ENCODE measurements around the gene CRIM1. TPM values are rescaled to one million over a fixed set of nuclear protein-coding genes. Genes with fewer than 3 reads are reported as not detected.

The CRIM1 gene
- total RNA-seq, 1 experiment from 2014 or later: 24.1 TPM

DNA sequence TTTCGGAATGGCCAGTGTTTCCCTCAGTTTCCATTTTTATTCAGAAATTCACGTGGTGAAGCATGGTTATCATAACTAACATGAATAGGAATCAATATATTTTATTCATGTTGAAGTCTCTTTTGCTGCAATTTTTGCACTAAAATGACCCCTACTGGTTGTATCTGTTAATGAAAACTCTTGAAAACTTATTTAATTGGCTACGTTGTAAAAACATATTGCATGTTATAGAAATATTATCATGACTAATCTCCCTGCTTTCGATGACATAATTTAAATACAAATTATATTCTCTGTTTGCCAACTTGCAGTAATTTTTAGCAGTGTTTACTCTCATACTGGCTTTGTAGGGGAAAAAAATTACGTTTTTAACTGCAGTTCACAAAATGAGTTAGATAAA lies 3.5 kb downstream of the CRIM1 start:
- Mint-ChIP-seq H3K27ac (peak overlapping the region; percentile 41; the same call in 1 of the 2 replicates), H3K9me3 (no peaks in the 10 kb centered on the region), H3K36me3 (no peaks in the 10 kb centered on the region), H3K4me1 (peaks cover 74% of the 10 kb centered on the region), H3K27me3 (ENCODE audit: low read depth) (peaks cover 15% of the 10 kb centered on the region), H3K4me3 (peak overlapping the region; percentile 98)
- DNase-seq (ENCODE audit: low spot score): no peak
- TF ChIP-seq ZNF317 (CRISPR knock-in tag; IDR thresholded peaks at IDR 0.05; ENCODE audit: borderline replicate concordance, low read depth) (no peak), ZNF232 (CRISPR knock-in tag; IDR thresholded peaks at IDR 0.05) (no peak)
- TF ChIP-seq, protein P1, sequence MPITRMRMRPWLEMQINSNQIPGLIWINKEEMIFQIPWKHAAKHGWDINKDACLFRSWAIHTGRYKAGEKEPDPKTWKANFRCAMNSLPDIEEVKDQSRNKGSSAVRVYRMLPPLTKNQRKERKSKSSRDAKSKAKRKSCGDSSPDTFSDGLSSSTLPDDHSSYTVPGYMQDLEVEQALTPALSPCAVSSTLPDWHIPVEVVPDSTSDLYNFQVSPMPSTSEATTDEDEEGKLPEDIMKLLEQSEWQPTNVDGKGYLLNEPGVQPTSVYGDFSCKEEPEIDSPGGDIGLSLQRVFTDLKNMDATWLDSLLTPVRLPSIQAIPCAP (CRISPR knock-in tag; IDR thresholded peaks at IDR 0.05): no peak
- CTCF ChIA-PET: interaction anchor here (1.1 to 7.1 kb wide), 3 partner anchors 17 to 101 kb away, joined by 4 to 62 read pairs (median 8); no protein-coding TSS in a partner anchor
- no peak for ATAC-seq
- POLR2A ChIA-PET: no interaction called here

DNA sequence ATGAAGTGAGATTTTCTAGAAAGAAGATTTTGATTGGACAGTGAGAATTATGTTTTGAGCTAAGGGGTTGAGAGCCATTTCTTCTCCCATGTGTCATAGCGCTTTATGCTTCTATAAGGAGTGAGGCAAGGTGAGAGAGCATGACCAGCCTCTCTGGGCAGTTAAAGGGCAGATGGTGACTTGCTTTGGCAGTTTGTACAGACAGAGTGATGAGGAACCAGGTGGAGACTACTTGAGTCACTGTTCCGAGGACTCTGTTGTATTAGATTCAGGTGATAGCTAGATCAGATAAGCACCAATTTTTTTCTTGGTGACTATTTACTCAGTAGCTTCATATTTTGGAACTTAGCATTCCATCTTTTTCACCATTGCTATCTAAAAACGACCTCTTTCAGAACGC lies 4.5 kb downstream of the CRIM1 start:
- no peak for DNase-seq (ENCODE audit: low spot score)
- no peaks in the 10 kb centered on the region for H3K9me3 Mint-ChIP-seq
- CTCF ChIA-PET: interaction anchor here (0.6 to 7.1 kb wide), 2 partner anchors 100 to 1292 kb away, joined by 7 to 62 read pairs; no protein-coding TSS in a partner anchor
- TF ChIP-seq, protein P2, sequence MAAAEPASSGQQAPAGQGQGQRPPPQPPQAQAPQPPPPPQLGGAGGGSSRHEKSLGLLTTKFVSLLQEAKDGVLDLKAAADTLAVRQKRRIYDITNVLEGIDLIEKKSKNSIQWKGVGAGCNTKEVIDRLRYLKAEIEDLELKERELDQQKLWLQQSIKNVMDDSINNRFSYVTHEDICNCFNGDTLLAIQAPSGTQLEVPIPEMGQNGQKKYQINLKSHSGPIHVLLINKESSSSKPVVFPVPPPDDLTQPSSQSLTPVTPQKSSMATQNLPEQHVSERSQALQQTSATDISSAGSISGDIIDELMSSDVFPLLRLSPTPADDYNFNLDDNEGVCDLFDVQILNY (CRISPR knock-in tag; IDR thresholded peaks at IDR 0.05): no peak
- no peak for TF ChIP-seq JAZF1 (CRISPR knock-in tag; IDR thresholded peaks at IDR 0.05)
- TF ChIP-seq ESRRA (CRISPR knock-in tag; IDR thresholded peaks at IDR 0.05; ENCODE audit: borderline replicate concordance): no peak
- TF ChIP-seq, protein P3, sequence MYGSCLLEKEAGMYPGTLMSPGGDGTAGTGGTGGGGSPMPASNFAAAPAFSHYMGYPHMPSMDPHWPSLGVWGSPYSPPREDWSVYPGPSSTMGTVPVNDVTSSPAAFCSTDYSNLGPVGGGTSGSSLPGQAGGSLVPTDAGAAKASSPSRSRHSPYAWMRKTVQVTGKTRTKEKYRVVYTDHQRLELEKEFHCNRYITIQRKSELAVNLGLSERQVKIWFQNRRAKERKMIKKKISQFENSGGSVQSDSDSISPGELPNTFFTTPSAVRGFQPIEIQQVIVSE (CRISPR knock-in tag; IDR thresholded peaks at IDR 0.05; ENCODE audit: borderline replicate concordance): no peak
- TF ChIP-seq, protein P4, sequence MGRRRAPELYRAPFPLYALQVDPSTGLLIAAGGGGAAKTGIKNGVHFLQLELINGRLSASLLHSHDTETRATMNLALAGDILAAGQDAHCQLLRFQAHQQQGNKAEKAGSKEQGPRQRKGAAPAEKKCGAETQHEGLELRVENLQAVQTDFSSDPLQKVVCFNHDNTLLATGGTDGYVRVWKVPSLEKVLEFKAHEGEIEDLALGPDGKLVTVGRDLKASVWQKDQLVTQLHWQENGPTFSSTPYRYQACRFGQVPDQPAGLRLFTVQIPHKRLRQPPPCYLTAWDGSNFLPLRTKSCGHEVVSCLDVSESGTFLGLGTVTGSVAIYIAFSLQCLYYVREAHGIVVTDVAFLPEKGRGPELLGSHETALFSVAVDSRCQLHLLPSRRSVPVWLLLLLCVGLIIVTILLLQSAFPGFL (CRISPR knock-in tag; IDR thresholded peaks at IDR 0.05; ENCODE audit: borderline replicate concordance): no peak
- TF ChIP-seq, protein P5, sequence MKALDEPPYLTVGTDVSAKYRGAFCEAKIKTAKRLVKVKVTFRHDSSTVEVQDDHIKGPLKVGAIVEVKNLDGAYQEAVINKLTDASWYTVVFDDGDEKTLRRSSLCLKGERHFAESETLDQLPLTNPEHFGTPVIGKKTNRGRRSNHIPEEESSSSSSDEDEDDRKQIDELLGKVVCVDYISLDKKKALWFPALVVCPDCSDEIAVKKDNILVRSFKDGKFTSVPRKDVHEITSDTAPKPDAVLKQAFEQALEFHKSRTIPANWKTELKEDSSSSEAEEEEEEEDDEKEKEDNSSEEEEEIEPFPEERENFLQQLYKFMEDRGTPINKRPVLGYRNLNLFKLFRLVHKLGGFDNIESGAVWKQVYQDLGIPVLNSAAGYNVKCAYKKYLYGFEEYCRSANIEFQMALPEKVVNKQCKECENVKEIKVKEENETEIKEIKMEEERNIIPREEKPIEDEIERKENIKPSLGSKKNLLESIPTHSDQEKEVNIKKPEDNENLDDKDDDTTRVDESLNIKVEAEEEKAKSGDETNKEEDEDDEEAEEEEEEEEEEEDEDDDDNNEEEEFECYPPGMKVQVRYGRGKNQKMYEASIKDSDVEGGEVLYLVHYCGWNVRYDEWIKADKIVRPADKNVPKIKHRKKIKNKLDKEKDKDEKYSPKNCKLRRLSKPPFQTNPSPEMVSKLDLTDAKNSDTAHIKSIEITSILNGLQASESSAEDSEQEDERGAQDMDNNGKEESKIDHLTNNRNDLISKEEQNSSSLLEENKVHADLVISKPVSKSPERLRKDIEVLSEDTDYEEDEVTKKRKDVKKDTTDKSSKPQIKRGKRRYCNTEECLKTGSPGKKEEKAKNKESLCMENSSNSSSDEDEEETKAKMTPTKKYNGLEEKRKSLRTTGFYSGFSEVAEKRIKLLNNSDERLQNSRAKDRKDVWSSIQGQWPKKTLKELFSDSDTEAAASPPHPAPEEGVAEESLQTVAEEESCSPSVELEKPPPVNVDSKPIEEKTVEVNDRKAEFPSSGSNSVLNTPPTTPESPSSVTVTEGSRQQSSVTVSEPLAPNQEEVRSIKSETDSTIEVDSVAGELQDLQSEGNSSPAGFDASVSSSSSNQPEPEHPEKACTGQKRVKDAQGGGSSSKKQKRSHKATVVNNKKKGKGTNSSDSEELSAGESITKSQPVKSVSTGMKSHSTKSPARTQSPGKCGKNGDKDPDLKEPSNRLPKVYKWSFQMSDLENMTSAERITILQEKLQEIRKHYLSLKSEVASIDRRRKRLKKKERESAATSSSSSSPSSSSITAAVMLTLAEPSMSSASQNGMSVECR (CRISPR knock-in tag; IDR thresholded peaks at IDR 0.05; ENCODE audit: borderline replicate concordance): no peak
- no peaks in the 10 kb centered on the region for H3K36me3 Mint-ChIP-seq
- ATAC-seq: no peak
- H3K27ac Mint-ChIP-seq: peak overlapping the region; percentile 2; the same call in 1 of the 2 replicates
- no peak overlapping the region for H3K4me3 Mint-ChIP-seq
- peaks cover 74% of the 10 kb centered on the region for H3K4me1 Mint-ChIP-seq
- POLR2A ChIA-PET: no interaction called here
- peaks cover 5% of the 10 kb centered on the region; the same call in 1 of the 2 replicates for H3K27me3 Mint-ChIP-seq (ENCODE audit: low read depth)

DNA sequence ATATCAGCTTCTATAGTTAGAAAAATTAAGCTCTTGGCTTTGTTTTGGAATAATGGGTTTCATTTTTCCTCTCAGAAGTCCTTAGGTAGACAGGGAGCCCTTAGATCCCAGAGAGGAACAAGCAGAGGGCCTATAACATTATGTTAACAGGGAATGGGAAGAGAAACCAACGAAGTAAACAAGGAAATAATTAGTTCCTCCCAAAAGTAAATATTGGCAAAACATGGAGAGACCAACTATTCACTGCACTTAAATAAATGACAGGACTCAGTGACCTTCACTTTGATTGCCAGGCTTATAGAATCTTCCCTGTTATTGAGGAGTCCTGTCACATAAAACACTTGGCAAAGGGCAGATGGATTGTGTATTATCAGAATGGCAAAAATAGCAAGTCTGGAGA lies 5.3 kb downstream of the CRIM1 start:
- peaks cover 5% of the 10 kb centered on the region; the same call in 1 of the 2 replicates for H3K27me3 Mint-ChIP-seq (ENCODE audit: low read depth)
- ATAC-seq (no peak), DNase-seq (ENCODE audit: low spot score) (no peak)
- no peak overlapping the region for H3K4me3 Mint-ChIP-seq
- H3K9me3 Mint-ChIP-seq: no peaks in the 10 kb centered on the region
- no peaks in the 10 kb centered on the region for H3K36me3 Mint-ChIP-seq
- no peak overlapping the region for H3K27ac Mint-ChIP-seq
- POLR2A ChIA-PET: no interaction called here
- CTCF ChIA-PET: interaction anchor here (0.6 to 7.1 kb wide), 2 partner anchors 99 to 1291 kb away, joined by 7 to 62 read pairs; no protein-coding TSS in a partner anchor
- H3K4me1 Mint-ChIP-seq: peaks cover 81% of the 10 kb centered on the region
- TF ChIP-seq RORB (CRISPR knock-in tag; IDR thresholded peaks at IDR 0.05) (no peak), ZNF317 (CRISPR knock-in tag; IDR thresholded peaks at IDR 0.05; ENCODE audit: borderline replicate concordance, low read depth) (no peak), FOXJ3 (CRISPR knock-in tag; IDR thresholded peaks at IDR 0.05; ENCODE audit: borderline replicate concordance) (no peak), ZNF138 (CRISPR knock-in tag; conservative IDR thresholded peaks at IDR 0.05) (no peak), CREM (CRISPR knock-in tag; IDR thresholded peaks at IDR 0.05) (no peak), FOXK1 (CRISPR knock-in tag; IDR thresholded peaks at IDR 0.05) (no peak), JUN (CRISPR knock-in tag; IDR thresholded peaks at IDR 0.05) (no peak), ZNF121 (CRISPR knock-in tag; IDR thresholded peaks at IDR 0.05) (no peak), SP1 (CRISPR knock-in tag; conservative IDR thresholded peaks at IDR 0.05) (no peak)
- TF ChIP-seq, protein P6, sequence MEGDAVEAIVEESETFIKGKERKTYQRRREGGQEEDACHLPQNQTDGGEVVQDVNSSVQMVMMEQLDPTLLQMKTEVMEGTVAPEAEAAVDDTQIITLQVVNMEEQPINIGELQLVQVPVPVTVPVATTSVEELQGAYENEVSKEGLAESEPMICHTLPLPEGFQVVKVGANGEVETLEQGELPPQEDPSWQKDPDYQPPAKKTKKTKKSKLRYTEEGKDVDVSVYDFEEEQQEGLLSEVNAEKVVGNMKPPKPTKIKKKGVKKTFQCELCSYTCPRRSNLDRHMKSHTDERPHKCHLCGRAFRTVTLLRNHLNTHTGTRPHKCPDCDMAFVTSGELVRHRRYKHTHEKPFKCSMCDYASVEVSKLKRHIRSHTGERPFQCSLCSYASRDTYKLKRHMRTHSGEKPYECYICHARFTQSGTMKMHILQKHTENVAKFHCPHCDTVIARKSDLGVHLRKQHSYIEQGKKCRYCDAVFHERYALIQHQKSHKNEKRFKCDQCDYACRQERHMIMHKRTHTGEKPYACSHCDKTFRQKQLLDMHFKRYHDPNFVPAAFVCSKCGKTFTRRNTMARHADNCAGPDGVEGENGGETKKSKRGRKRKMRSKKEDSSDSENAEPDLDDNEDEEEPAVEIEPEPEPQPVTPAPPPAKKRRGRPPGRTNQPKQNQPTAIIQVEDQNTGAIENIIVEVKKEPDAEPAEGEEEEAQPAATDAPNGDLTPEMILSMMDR (IDR thresholded peaks at IDR 0.05): no peak
- TF ChIP-seq, protein P7, sequence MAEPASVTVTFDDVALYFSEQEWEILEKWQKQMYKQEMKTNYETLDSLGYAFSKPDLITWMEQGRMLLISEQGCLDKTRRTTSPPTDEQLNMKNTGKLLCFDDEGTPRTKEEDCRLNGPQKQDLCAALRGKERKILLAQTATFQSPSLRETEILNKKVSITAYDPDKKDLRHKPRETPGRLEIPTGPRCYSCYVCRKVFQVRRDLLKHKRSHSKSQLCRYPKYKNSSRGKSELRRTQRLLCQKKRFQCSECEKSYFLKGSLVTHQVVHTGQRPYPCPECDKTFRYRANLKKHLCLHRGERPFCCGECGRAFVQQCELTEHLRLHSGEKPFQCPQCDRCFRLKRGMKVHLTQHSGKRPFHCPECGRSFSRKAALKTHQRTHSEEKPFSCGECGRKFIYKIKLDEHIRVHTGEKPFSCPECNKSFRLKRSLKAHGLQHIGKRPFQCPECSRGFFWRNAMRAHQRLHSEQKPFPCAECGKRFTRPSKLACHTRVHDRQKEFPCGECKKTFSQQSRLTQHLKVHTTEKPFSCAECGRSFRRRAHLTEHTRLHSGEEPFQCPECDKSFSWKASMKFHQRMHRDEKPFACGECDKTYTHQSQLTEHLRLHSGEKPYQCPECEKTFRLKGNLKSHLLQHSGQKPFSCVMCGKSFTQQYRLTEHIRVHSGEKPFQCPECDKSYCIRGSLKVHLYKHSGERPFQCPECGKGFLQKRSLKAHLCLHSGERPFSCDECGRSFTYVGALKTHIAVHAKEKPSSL (CRISPR knock-in tag; conservative IDR thresholded peaks at IDR 0.05): no peak
